GM19467 (cell line): ENCODE data around the gene SP3.
"Not testable (repeated sequence)": the region's sequence is repeated elsewhere in the genome, so short reads cannot be mapped to it uniquely, and the experiment has no call there.

Experiments
- ATAC-seq: cut with Tn5 transposase; IDR thresholded peaks from one replicate; pipeline ENCODE4 v1.9.1; 2021; ENCODE audit warnings: mild to moderate bottlenecking, moderate library complexity; ENCODE audit not compliant: unreplicated experiment

The SP3 gene

DNA sequence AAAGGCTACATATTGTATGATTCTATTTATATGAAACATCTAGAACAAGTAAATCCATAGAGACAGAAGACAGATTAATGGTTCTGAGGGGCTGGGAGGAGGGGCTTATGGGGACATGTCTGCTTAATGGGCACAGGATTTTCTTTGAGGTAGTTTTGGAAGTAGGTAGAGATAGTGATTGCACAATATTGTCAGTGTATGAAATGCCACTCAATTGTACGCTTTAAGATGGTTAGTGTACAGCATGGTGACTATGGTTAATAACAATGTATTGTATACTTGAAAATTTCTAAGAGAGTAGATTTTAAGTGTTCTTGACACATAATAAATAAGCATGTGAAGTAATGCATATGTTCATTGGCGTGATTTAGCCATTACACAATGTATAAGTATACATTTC, 68.4 kb downstream of the SP3 start:
- ATAC-seq: no peak

DNA sequence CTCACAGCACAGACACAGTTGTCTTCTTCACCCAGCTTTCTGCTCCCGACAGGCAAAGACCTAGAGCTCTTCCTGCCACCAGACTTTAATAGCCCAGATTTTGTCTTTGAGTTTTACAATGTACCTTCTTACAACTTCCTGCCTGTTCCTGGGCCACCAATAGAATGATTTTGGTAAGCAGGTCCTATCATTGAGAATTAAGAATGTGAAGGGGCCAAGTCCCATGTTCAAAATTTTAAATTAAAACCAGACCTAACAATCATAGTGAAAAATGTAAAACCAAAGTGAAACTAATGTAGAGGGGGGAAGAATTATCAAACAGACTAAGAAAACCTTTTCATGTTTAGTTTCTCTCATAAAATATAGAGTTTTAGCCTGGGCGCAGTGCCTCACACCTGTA, 72.8 kb downstream of the SP3 start:
- ATAC-seq: no peak

DNA sequence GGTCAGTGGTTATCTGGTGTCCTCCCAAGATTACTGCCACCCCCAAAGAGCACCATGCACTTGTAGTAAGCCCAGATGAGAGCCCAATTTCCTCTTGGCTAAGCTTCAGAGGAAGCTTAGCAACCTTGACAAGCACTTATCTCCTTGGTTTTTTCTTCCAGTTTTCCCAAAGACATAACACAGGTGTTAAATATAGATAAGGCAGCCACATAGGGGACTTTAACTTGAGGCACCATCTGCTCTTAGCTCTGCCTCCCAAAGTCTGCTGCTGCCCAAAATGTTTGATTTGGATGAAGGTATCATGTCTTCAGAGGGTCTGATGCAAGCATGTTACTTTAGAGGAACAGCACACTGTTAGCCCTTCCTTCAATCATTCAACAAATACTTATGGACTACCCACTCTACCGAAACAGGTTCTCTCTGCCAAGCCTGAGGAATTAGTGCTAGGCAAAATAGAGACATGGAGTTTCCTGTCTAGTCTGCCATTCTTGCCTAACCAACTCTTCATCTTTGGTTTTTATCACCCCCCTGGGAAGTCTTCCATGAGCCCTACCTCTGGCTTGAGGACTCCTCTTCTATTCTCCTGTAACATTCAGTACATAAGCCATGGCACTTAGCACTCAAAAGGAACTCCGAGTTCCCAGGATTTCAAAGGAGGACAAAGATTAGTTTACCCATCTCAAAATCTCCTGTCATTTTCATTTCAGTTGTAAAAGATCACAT, 73.7 kb downstream of the SP3 start:
- no peak for ATAC-seq

DNA sequence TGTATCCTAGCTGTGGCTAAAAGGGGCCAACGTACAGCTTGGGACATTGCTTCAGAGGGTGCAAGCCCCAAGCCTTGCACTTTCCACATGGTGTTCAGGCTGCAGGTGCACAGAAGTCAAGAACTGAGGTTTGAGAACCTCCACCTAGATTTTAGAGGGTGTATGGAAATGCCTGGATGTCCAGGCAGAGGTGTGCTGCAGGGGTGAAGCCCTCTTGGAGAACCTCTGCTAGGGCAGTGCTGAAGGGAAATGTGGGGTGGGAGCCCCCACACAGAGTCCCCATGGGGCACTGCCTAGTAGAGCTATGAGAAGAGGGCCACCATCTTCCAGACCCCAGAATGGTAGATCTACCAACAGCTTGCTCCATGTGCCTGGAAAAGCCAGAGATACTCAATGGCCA, 75.7 kb downstream of the SP3 start:
- ATAC-seq: not testable (repeated sequence)

DNA sequence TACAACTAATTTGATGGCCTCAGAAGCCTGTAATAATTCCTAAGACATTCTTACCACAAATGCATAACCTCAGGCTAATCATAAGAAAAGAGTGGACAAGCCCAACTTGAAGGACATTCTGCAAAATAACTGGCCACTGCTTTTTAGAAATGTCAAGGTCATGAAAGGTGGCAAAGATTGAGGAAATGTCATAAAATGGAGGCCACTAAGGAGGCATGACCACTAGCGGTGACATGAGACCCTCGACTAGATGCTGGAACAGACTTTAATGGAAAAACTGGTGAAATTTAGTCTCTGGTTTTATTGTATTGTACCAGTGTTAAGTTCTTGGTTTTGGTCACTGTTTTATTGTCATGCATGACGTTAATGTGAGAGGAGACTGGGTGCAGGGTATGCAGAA, 78.6 kb downstream of the SP3 start:
- ATAC-seq: no peak

DNA sequence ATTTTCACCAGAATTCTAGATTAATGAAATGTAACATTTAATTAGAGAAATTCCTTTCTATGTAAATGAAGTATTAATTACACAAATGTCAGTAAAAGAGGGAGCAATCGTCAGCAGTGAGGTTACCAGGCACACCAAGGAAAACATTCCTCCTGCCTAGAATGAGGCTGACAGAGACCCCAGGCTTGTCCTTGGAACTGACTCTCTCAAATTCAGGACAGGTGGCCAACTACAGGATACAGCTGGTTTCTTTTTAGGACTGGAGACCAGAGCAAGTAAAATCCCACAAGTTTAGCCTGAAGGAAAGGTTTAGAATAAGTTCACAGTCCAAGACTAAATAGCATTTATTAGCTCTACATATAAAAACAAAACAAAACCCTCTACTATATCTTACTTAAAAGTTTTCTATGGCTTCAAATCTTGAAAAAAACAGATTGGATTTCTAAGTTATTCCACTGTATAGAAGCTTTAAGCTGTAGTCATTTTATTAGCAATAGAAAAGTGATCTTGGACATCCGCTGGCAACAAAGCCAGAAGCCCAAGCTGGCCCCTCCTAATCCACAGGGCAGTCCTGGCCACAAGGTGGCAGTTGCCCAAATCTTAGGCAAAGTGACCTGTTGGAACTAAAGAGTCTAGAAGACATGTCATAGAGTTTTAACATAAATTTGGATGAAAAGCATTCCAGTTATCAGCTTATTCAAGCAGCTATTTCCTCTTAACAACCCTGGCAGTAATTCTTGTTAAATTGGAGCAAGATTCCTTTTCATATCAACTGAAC, 81.0 kb downstream of the SP3 start:
- no peak for ATAC-seq

DNA sequence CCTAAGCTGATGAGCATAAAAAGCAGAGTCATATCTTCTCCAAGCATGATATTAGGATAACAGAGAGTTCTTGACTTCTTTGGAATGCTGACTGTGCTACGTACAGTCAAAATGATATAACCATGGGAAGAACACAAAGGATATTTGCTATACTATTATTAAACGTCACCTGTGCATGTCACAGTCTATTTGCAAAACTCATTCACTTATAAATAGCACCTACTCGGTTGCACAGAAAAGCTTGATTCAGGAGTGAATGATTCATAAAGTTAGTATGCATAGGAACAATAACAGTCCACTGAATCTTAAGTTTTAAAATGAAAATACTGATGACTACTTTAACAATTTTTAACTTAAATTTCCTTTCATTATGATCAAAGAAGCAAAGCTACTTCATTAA, 83.3 kb downstream of the SP3 start:
- ATAC-seq: no peak

DNA sequence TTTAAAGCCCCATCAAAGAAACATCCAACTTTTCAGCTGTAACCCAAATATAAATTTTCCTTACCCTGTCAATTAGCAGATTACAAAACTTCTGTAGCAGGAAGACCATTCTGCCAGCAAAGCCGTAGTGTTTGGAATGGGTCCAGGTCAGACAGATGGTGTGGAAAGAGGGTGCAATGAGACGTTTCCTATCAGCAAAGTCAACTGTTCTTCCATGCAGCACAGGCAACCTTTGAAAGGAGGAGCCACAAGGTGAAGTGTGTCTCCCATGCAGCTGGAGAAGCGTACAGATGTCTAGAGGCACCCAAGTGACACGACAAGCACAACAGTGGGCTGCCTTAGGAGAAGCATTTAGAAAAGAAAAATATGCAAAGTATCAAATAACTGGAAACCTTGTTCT, 83.7 kb downstream of the SP3 start:
- no peak for ATAC-seq

DNA sequence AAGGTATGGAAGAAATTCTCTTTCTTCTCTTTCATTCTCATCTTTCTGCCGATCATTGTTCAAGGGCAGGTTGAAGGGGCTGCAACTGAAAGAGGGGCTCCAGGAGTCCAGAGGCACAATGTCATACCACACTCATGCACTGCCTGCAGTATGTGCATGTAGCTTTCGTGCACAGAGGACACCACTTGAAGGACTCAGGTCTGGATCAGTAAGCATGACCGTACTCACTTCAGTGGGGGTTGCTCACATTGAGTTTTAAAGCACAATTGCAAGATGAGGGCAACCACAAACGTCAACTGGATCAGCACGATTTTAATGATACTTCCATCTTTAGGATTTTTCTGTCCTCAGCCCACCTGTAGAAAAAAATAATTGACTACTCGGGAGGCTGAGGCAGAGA, 84.6 kb downstream of the SP3 start:
- ATAC-seq: no peak

DNA sequence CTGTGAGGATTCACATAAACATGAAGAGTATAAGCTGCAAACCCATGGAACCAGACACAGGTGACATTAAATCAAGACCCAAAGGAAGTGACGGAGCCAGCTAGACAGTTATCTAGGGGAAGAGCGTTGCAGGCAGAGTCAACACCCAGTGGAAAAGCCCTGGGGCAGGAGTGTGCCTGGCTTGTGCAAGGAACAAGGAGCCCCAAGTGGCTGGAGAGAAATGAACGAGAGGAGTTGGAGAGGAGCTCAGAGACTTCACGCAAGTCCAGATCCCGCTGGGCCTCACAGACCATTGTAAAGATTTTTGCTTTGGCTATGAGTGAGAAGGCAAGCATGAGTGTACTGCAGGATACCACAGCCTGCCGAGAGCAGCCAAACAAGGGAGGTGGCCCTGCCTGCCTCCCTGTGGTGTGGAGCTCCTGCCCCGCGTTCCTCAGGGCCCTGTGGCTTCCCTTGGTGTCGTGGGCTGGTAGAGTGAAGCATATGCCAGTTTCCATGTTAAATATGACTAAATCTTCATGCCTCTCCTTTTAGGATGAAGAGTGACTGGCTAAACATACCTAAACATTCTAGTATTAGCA, 88.2 kb downstream of the SP3 start:
- ATAC-seq: no peak

DNA sequence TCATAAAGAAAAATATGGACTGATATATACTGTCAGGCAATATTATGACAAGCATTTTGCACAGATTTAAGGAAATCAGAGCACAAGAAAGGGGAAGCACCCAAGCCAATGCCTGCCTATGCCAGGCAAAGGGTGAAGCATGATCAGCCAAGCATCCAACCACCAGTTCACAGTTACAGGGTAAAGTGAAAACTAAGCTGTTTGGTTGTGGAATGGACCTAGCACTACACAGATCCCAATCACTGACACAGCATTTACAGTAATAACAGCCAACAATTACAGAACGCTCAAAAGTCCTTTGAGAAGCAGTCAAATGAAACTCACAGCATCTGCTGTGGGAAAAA, 90.3 kb downstream of the SP3 start:
- peak; percentile 96 for ATAC-seq

DNA sequence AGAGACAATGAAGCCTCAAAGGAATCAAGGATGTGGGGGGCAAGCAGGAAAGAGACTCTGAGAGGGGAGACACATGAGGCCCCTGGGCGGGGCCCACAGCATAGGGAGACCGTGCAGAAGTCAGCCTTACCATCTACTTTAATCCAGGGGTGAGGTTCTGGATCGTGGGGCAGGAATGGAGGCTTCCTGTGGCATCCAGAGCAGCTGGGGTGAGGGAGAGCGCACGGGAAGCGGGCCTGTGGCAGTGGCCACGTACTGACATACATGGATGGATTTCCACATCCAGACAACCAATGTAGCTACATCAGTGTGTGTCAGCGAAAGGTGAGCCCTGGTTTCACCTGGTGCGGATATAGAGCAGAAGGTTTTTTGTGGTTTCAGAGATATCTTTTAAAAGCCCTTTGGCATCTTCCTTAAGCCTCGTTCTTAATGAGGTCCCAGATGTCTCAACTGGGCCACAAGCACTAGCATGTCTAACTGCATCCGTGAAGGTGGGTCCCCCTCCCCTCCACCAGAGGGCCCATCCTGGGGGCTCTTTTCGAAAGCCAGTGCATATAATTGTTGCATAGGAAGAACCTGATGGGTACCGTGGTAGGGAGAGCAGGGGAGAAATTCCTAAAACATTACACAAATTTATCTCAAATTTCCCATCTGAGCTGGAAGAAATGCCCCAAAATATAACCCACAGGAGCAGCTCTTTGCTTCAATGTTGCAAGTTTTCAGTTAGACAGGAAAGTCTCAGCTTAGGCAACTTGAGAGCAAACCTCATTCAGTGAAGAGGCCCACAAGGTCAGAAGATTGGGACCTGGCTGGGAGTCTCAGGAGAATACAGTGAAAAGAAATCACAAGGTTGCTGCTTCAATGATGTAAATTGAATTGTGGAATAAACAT, 90.9 kb downstream of the SP3 start:
- peak; percentile 17 for ATAC-seq

DNA sequence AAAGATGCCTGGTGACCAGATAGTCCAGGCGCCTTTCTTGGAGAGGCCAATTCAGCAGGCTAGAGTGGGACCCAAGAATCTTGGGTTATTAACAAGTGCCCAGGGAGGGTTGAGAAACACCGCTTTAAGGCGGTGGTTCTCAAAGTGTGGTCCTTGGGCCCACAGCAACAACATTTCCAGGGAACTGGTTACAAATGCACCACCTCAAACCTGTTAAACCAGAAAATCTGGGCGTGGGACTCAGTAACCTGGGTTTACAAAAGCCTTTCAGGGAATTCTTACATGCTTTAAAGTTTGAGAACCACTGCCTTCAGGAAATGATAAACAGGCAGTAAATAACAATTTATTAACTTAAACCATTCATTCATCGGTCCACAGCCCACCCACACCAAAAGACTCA, 92.5 kb downstream of the SP3 start:
- ATAC-seq: no peak

DNA sequence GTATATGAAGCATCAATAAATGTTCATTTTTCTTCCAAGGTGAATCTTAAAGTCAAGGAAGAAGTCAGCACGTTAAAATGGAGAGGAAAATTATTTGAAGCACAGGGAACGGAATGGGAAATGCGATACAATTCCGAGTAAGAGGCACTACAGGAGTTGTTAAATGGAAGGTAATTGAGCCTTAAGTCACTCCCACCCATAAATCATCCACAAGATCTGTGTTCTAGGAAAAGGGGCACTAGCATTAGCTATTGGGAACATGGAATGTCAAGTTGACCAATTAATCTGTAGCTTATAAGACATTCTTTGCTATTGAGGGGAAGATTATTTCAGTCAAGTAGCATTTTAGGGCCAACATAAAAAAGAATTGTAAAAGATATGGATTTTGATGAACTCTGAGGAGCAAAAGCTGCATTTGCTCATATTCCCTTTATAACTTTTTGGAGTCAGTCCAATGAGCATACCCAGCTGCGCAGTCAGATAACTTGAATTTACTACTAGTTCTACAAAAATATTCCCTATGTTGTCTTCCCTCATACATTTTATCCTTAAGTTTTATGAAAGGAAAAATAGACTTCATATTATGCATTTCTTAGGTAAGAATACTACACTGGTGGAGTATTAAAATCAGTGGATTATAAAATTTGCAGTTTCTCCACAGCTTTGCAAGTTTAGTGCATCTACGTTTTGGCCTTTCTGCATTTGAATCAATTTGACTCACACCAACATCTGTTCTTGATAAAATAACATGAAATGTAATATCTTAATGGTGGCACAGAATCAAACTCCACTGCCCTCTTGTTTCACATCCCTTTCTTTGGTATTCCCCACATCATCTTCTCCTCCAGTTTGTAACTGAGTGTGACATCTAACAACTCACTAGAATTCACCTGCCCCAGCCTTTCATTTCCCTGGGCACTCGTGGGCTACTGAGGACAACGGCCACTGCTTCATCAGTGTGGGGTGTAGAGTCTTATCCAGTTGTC, 95.6 kb downstream of the SP3 start:
- no peak for ATAC-seq

DNA sequence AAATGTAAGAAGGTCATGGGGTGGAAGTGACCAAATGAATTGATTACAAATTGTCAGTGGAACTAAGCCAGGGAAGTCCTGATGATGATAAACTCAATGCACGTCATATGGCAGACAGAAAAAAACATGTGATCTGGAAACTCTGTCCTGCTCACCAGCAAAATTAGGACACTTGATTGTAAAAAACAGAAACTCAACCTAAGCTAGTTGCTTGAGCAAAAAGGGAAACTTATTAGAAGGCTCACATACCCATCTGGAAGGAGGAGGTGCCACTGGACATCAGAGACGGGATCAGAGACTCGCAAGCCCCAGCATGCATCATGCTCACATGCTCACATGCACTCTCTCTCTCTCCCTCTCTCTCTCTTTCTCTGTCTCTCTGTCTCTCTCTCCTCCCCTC, 96.8 kb downstream of the SP3 start:
- no peak for ATAC-seq

DNA sequence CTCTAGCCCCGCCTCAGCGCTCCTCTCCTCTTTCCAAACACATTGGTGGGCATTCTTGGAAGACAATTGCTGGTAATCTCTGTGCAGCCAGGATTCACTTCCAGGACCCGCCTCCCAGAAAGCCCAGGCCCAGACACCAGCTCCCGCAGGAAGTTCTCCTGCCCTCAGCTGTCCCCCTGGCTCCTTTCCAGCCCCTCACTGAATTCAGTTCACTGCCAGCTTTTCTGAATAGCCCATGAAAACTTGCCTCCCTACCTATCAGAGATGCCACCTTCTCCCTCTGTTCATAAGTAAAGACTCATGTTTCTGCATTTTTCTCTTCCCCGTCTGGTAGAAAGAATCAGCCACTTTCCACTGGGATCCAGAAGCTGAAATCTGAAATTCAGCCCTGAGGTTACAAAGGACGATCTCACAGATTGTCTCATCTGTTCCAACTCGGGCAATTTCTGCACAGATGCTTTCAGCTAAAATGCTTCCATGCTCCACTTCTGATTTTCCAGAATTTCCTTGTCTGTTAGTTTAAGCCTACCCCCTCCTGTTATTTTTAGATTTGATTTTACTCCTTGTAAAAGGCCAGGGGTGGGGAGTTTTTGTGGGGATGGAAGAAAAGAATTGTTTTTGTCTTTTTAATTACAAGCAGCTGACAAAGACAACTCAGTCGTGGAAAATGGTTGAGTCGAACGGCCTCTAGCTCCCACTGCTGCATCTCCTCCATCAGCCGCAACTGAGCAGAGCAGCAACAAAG, 98.1 kb downstream of the SP3 start:
- no peak for ATAC-seq

DNA sequence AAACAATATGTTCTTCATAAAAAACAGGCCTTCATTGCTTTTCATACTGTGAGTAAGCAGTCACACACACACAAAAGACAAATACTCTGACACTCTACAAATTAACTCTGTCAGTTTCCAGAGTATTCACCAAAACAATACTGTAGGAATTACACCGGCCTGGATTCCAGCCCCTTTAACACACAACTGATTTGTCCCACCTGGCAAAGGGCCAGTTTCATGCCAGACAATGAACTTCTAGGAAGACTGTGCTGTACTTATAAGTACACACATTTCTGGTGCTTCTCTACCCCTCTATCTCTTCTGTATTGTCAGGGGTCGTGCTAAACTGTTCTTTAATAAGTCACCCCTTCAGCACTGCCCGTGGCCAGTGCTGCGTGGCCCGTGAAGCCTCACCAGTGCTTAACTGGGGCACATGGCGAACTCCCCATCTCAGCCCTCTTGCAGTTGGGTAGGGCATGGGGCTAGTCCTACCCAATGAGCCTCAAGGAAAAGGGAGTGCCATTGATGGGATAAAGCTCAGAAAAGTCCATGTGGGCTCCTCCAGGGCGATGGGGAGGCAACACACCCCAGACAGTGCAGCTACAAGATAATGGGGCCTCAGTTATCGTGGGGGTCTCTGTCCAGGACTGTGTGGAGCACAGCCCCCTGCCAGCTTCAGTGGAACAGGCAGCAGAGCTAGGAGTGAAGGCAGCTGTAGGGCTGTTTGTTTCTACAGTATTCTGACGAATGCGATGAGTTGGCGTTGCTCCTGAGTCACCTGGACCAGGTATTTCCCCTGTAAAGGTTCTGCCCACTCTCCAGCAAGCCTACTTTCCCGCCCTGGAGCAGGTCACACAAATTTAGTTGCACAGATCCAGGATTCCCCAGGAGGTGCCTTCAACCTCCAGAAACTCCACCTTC, 99.0 kb downstream of the SP3 start:
- no peak for ATAC-seq

DNA sequence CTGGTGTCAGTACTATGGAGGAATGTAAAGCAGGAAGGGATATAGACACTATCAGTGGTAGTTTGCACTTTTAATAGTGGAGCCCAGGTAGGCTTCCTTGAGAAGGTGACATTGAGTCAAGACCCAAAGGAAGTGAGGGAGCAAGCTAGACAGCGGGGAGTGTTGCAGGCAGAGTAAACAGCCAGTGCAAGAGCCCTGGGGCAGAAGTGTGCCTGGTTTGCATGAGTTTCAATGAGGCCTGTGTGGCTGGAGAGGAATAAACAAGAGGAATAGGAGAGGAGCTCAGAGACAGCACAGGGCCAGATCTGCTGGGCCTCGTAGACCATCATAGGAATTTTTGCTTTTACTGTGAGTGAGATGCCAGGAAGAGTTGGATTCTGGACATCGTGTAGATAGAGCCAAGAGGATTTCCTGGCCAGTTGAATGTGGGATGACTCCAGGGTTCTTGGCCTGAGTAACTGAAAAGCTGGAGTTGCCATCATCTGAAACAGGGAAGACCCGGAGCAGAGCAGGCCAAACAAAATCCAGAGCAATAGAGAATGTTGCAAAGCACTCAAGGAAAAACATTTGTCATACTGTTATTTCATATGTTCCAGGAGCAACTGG, 102.5 kb downstream of the SP3 start:
- ATAC-seq: no peak
